HepG2 (cell line): ENCODE measurements around the gene CD163L1. TPM values are rescaled to one million over a fixed set of nuclear protein-coding genes. Genes with fewer than 3 reads are reported as not detected.

Experiments used
- ATAC-seq: fragments of 200-7000 bp; cut with Tn5 transposase; 3 replicates; pipeline ENCODE4 v1.9.1; 2020; ENCODE audit warnings: mild to moderate bottlenecking, moderate library complexity
- BruUV-seq: library from RNA; stranded (reverse); fragments of 400-500 nt; replicated peaks from 2 replicates; lab custom pipeline; 2021; lab: Mats Ljungman, UMichigan
- CTCF ChIA-PET: fragments of 300-600 bp; formaldehyde crosslinking; extraction: SDS; loops from one replicate; lab custom pipeline; 2021; ENCODE audit warnings: low total read pairs, inconsistent platforms, low intra/inter-chr PET ratio; lab: Yijun Ruan, JAX
- POLR2A ChIA-PET: fragments of 350-600 bp; sonication (Branson Sonifier 250); formaldehyde crosslinking; loops from one replicate; lab custom pipeline; 2020; ENCODE audit warnings: antibody characterized with exemption, inconsistent platforms; lab: Yijun Ruan, JAX
- DNase-seq: peaks from one replicate; pipeline ENCODE4 v3.0.0-alpha.2; 2015; ENCODE audit warnings: low spot score
- FAIRE-seq: peaks from 3 replicates; lab custom pipeline; 2011; peaks lifted over from hg19 to GRCh38; lab: Jason Lieb, UNC
- H2AFZ ChIP-seq: one replicate; pipeline ENCODE4 v1.6.1; 2011; ENCODE audit warnings: low read length, inconsistent platforms
- H3K27ac ChIP-seq: fragments of 300-600 bp; 3 replicates; pipeline ENCODE4 v1.8.0; 2011; ENCODE audit warnings: mixed run types, mild to moderate bottlenecking, mixed read lengths, low read length, inconsistent platforms; ENCODE audit not compliant: insufficient read depth; ENCODE audit errors: extremely low read length
- H3K27me3 ChIP-seq, 2 experiments: fragments of 200-600 bp in 1 of 2; 2 replicates in 1 of 2; 3 replicates in 1 of 2; pipeline versions ENCODE4 v1.6.0 to v1.8.0; 2011; ENCODE audit warnings: low read length in 2 of 2, mild to moderate bottlenecking in 2 of 2, moderate library complexity in 2 of 2, inconsistent platforms in 1 of 2; ENCODE audit not compliant: insufficient read depth in 2 of 2, control insufficient read depth in 1 of 2
- H3K36me3 ChIP-seq, 2 experiments: fragments of 200-600 bp in 1 of 2; replicated peaks in 1 of 2; 2 replicates in 1 of 2; 3 replicates in 1 of 2; pipeline versions ENCODE4 v1.5.1 to v1.8.0; 2011; ENCODE audit warnings: low read length in 2 of 2, inconsistent platforms in 1 of 2; ENCODE audit not compliant: insufficient read depth in 2 of 2, control insufficient read depth in 1 of 2
- H3K4me1 ChIP-seq: 2 replicates; pipeline ENCODE4 v1.5.1; 2012; ENCODE audit warnings: low read length, inconsistent platforms; ENCODE audit not compliant: insufficient read depth
- H3K4me2 ChIP-seq: 2 replicates; pipeline ENCODE4 v1.6.0; 2011; ENCODE audit warnings: low read depth, low read length, inconsistent platforms
- H3K4me3 ChIP-seq, 3 experiments: fragments of 200-600 bp in 1 of 3; sonication (generic), shearing (Covaris generic) in 1 of 3; replicated peaks in 1 of 3; 2 replicates each; pipeline ENCODE4 v1.5.1; 2011 to 2016; ENCODE audit warnings: low read length in 3 of 3, inconsistent platforms in 2 of 3, low read depth in 2 of 3, mild to moderate bottlenecking in 2 of 3, control low read depth in 1 of 3, mixed read lengths in 1 of 3; ENCODE audit not compliant: insufficient read depth in 1 of 3
- H3K79me2 ChIP-seq: one replicate; pipeline ENCODE4 v1.6.1; 2011; ENCODE audit warnings: low read length, inconsistent platforms; ENCODE audit not compliant: insufficient read depth
- H3K9ac ChIP-seq: 2 replicates; pipeline ENCODE4 v1.6.0; 2011; ENCODE audit warnings: mild to moderate bottlenecking, low read depth, low read length, inconsistent platforms; ENCODE audit not compliant: insufficient read depth
- H3K9me3 ChIP-seq: 2 replicates; pipeline ENCODE4 v1.5.1; 2012; ENCODE audit warnings: mild to moderate bottlenecking, low read length
- H4K20me1 ChIP-seq: 2 replicates; pipeline ENCODE4 v1.6.0; 2011; ENCODE audit warnings: inconsistent platforms, mild to moderate bottlenecking, low read length, moderate library complexity; ENCODE audit not compliant: insufficient read depth
- CENPT ChIP-seq: sonication (generic); formaldehyde crosslinking; IDR thresholded peaks from 2 replicates; pipeline ENCODE4 v1.8.0; 2022; ENCODE audit warnings: low read depth, mild to moderate bottlenecking, moderate library complexity, missing genetic modification reagents
- FOSL1 ChIP-seq: sonication (generic); formaldehyde crosslinking; IDR thresholded peaks from 2 replicates; pipeline ENCODE4 v1.9.0; 2021; ENCODE audit warnings: missing genetic modification reagents, borderline replicate concordance
- FOSL2 ChIP-seq: sonication (generic); formaldehyde crosslinking; IDR thresholded peaks from 2 replicates; pipeline ENCODE4 v1.4.0; 2020; ENCODE audit warnings: missing genetic modification reagents
- KDM5B ChIP-seq: sonication (generic); formaldehyde crosslinking; IDR thresholded peaks from 2 replicates; pipeline ENCODE4 v1.4.0; 2020; ENCODE audit warnings: missing genetic modification reagents, mild to moderate bottlenecking, borderline replicate concordance
- KMT2B ChIP-seq: IDR thresholded peaks from 2 replicates; pipeline ENCODE4 v1.6.1; 2016; ENCODE audit warnings: missing genetic modification reagents, missing compliant biosample characterization
- MTF2 ChIP-seq: sonication (generic); formaldehyde crosslinking; IDR thresholded peaks from 2 replicates; pipeline ENCODE4 v1.5.0; 2020; ENCODE audit warnings: missing genetic modification reagents, borderline replicate concordance
- ONECUT2 ChIP-seq: sonication (generic); formaldehyde crosslinking; IDR thresholded peaks from 2 replicates; pipeline ENCODE4 v1.4.0; 2020; ENCODE audit warnings: missing genetic modification reagents
- PRMT3 ChIP-seq: sonication (generic); formaldehyde crosslinking; IDR thresholded peaks from 2 replicates; pipeline ENCODE4 v1.8.1; 2022; ENCODE audit warnings: low read depth, mild to moderate bottlenecking, moderate library complexity, missing genetic modification reagents, borderline replicate concordance
- SSRP1 ChIP-seq: IDR thresholded peaks from 2 replicates; pipeline ENCODE4 v1.6.1; 2016; ENCODE audit warnings: control low read depth
- ZEB1 ChIP-seq: IDR thresholded peaks from 2 replicates; pipeline ENCODE4 v1.6.1; 2012; ENCODE audit warnings: mild to moderate bottlenecking, low read depth, inconsistent platforms; ENCODE audit not compliant: insufficient replicate concordance
- ZKSCAN8 ChIP-seq: IDR thresholded peaks from 2 replicates; pipeline ENCODE4 v1.6.1; 2016; ENCODE audit warnings: borderline replicate concordance, missing genetic modification reagents, missing compliant biosample characterization
- ZNF354B ChIP-seq: sonication (generic); formaldehyde crosslinking; IDR thresholded peaks from 2 replicates; pipeline ENCODE4 v1.8.0; 2022; ENCODE audit warnings: mild to moderate bottlenecking, missing genetic modification reagents
- ZNF549 ChIP-seq: sonication (generic); formaldehyde crosslinking; IDR thresholded peaks from 2 replicates; pipeline ENCODE4 v1.5.0; 2020; ENCODE audit warnings: missing genetic modification reagents
- WGBS: methylation state at CpG from one replicate; pipeline ENCODE4 v1.1.6; 2017; ENCODE audit warnings: low lambda C conversion rate; 5-methylcytosine and 5-hydroxymethylcytosine counted together
- in situ Hi-C: cut with HindIII; loops from 2 replicates; pipeline ENCODE4 v1.10.0; 2017; ENCODE audit warnings: low pct_unique_long_range_greater_than_20kb; ENCODE audit not compliant: extremely low pct_ligation_motif_present
- intact Hi-C: fragments of 100-400 bp; cut with micrococcal nuclease; formaldehyde crosslinking; loops from one replicate; pipeline ENCODE4 v1.10.0; 2022; ENCODE audit not compliant: unreplicated experiment
- polyA plus RNA-seq, 8 experiments: library from polyadenylated mRNA; depleted of rRNA in 3 of 8; stranded (reverse) in 7 of 8; unstranded in 1 of 8; fragments of >200 nt; fragmentation: Illumina TruSeq in 4 of 8; extraction: Trizol in 4 of 8; gene quantifications; 2 replicates each; pipeline versions ENCODE4 v1.2.1 to v1.2.3, GENCODE V29; 2011 to 2016; ENCODE audit warnings: low read depth in 4 of 8, missing spikeins in 1 of 8, mixed read lengths in 1 of 8; ENCODE audit not compliant: insufficient read depth in 1 of 8
- total RNA-seq, 5 experiments: library from RNA; depleted of rRNA; stranded (reverse); fragments of >200 nt; fragmentation: Illumina TruSeq; extraction: Trizol; gene quantifications; 2 replicates each; pipeline ENCODE4 v1.2.3, GENCODE V29; 2016; ENCODE audit warnings: low read depth in 1 of 5
- TF ChIP-seq, protein P1 (sequence below): IDR thresholded peaks from 2 replicates; pipeline ENCODE4 v1.6.1; 2012; ENCODE audit warnings: low read length, improper control_type of control experiment
- TF ChIP-seq, protein P2 (sequence below): sonication (generic); formaldehyde crosslinking; IDR thresholded peaks from 2 replicates; pipeline ENCODE4 v1.4.0; 2020; ENCODE audit warnings: missing genetic modification reagents
- TF ChIP-seq, protein P3 (sequence below): IDR thresholded peaks from 2 replicates; pipeline ENCODE4 v1.6.1; 2016
- TF ChIP-seq, protein P4 (sequence below): sonication (generic); formaldehyde crosslinking; IDR thresholded peaks from 2 replicates; pipeline ENCODE4 v1.9.0; 2021; ENCODE audit warnings: missing genetic modification reagents, borderline replicate concordance

The CD163L1 gene
- total and polyA plus RNA-seq, 2 of the 13 experiments (the other 11 are each of a cell fraction or from before 2014, with no cell fraction given): 3.4 to 6.8 TPM

DNA sequence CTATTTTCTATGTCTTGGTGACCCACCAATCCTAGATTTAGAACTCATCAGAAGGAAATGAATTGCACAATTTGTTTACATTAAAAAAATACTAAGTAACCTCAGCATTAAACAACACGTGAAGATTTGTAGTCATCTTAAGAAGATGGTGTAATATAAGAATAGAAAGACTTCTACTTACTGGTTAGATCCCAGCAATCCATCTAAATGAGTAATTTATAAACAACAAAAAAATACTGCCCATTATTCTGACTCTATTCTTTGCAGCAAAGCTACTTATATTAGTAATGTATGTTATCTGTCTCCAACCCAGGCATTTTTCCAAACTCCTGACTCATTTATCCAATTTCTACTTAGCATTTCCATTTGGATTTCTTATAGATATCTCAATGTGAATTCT is 67.8 kb downstream of the CD163L1 start (continued):
- TF ChIP-seq, protein P1, sequence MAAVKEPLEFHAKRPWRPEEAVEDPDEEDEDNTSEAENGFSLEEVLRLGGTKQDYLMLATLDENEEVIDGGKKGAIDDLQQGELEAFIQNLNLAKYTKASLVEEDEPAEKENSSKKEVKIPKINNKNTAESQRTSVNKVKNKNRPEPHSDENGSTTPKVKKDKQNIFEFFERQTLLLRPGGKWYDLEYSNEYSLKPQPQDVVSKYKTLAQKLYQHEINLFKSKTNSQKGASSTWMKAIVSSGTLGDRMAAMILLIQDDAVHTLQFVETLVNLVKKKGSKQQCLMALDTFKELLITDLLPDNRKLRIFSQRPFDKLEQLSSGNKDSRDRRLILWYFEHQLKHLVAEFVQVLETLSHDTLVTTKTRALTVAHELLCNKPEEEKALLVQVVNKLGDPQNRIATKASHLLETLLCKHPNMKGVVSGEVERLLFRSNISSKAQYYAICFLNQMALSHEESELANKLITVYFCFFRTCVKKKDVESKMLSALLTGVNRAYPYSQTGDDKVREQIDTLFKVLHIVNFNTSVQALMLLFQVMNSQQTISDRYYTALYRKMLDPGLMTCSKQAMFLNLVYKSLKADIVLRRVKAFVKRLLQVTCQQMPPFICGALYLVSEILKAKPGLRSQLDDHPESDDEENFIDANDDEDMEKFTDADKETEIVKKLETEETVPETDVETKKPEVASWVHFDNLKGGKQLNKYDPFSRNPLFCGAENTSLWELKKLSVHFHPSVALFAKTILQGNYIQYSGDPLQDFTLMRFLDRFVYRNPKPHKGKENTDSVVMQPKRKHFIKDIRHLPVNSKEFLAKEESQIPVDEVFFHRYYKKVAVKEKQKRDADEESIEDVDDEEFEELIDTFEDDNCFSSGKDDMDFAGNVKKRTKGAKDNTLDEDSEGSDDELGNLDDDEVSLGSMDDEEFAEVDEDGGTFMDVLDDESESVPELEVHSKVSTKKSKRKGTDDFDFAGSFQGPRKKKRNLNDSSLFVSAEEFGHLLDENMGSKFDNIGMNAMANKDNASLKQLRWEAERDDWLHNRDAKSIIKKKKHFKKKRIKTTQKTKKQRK: no peak
- TF ChIP-seq ONECUT2 (CRISPR knock-in tag): no peak
- no peak for TF ChIP-seq ZKSCAN8 (CRISPR knock-in tag)
- TF ChIP-seq ZNF549 (CRISPR knock-in tag): no peak
- TF ChIP-seq ZEB1: no peak
- TF ChIP-seq, protein P2, sequence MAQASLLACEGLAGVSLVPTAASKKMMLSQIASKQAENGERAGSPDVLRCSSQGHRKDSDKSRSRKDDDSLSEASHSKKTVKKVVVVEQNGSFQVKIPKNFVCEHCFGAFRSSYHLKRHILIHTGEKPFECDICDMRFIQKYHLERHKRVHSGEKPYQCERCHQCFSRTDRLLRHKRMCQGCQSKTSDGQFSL (CRISPR knock-in tag): no peak

DNA sequence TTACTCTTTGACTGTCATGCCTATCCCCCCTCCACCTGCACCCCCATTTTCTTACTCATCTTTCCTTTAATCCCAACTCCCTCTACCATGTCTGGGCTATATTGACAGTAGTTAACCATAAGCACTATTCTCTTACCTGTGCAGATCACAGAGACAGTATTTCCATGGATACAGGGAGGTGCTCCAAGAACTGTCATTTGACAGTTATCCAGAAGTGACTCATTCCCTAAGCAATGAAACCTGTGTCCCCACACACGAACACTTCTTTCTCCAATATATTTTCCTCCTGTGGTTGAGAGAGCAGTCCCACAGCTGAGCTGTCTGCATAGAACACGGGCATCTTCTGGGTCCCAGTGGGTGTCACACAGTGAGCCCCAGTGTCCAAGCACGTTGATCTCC is 68.8 kb downstream of the CD163L1 start:
- intact Hi-C loops (loop anchor here (2.0 kb wide), 1 partner anchor 86 kb away; no protein-coding TSS in a partner anchor), in situ Hi-C loops (loop anchor here (10.0 kb wide), 2 partner anchors 150 to 260 kb away; no protein-coding TSS in a partner anchor)
- Histone ChIP-seq H3K27me3 (no peaks in the 10 kb centered on the region; a peak in 1 of 5 replicates), H3K4me3 (no peak overlapping the region), H2AFZ (no peak overlapping the region), H3K36me3 (no peaks in the 10 kb centered on the region), H3K4me2 (no peak overlapping the region), H3K9ac (no peak overlapping the region), H3K27ac (no peak overlapping the region), H3K4me1 (peaks cover 13% of the 10 kb centered on the region), H3K79me2 (no peaks in the 10 kb centered on the region), H3K9me3 (no peaks in the 10 kb centered on the region), H4K20me1 (no peaks in the 10 kb centered on the region)
- BruUV-seq: no TSS peak
- ATAC-seq (no peak), DNase-seq (no peak), FAIRE-seq (no peak)
- WGBS: 33% methylated on average over 3 of the region's 3 CpGs
- CTCF ChIA-PET: interaction anchor here (1.2 to 1.5 kb wide), 2 partner anchors 86 to 264 kb away, joined by 7 to 8 read pairs; no protein-coding TSS in a partner anchor
- POLR2A ChIA-PET: no interaction called here
- TF ChIP-seq CENPT (CRISPR knock-in tag) (no peak), MTF2 (CRISPR knock-in tag) (no peak), KDM5B (CRISPR knock-in tag) (no peak), KMT2B (CRISPR knock-in tag) (no peak), FOSL2 (CRISPR knock-in tag) (no peak), PRMT3 (CRISPR knock-in tag) (no peak), SSRP1 (CRISPR knock-in tag) (no peak), ZNF354B (CRISPR knock-in tag) (no peak), FOSL1 (CRISPR knock-in tag) (no peak)
- TF ChIP-seq, protein P3, sequence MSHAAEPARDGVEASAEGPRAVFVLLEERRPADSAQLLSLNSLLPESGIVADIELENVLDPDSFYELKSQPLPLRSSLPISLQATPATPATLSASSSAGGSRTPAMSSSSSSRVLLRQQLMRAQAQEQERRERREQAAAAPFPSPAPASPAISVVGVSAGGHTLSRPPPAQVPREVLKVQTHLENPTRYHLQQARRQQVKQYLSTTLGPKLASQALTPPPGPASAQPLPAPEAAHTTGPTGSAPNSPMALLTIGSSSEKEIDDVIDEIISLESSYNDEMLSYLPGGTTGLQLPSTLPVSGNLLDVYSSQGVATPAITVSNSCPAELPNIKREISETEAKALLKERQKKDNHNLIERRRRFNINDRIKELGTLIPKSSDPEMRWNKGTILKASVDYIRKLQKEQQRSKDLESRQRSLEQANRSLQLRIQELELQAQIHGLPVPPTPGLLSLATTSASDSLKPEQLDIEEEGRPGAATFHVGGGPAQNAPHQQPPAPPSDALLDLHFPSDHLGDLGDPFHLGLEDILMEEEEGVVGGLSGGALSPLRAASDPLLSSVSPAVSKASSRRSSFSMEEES: no peak
- TF ChIP-seq, protein P4, sequence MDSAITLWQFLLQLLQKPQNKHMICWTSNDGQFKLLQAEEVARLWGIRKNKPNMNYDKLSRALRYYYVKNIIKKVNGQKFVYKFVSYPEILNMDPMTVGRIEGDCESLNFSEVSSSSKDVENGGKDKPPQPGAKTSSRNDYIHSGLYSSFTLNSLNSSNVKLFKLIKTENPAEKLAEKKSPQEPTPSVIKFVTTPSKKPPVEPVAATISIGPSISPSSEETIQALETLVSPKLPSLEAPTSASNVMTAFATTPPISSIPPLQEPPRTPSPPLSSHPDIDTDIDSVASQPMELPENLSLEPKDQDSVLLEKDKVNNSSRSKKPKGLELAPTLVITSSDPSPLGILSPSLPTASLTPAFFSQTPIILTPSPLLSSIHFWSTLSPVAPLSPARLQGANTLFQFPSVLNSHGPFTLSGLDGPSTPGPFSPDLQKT: no peak
